Natural killer cell (primary cell): ENCODE measurements around the gene PRSS23. TPM values are rescaled to one million over a fixed set of nuclear protein-coding genes. Genes with fewer than 3 reads are reported as not detected.

Experiments used
- ATAC-seq, 3 donors: fragments of 150-1000 bp in 2 of 3; fragments of 200-7000 bp in 1 of 3; cut with Tn5 transposase; 1 replicate in 1 of 3; 2 replicates in 2 of 3; pipeline ENCODE4 v1.10.0; 2021; ENCODE audit warnings: mild to moderate bottlenecking in 2 of 3, moderate library complexity in 2 of 3
- DNase-seq, 2 donors: peaks; one replicate each; pipeline versions ENCODE4 v3.0.0 to v3.0.0-alpha.2; 2013 to 2021; ENCODE audit warnings: mixed read lengths in 1 of 2
- H3K27ac ChIP-seq: one replicate; pipeline ENCODE4 v1.5.1; 2013; ENCODE audit warnings: mild to moderate bottlenecking, low read length
- H3K27me3 ChIP-seq: one replicate; pipeline ENCODE4 v1.6.1; 2013; ENCODE audit warnings: low read length; ENCODE audit not compliant: control insufficient read depth, insufficient read depth
- H3K36me3 ChIP-seq: one replicate; pipeline ENCODE4 v1.6.1; 2013; ENCODE audit warnings: low read length; ENCODE audit not compliant: control insufficient read depth, insufficient read depth
- H3K4me1 ChIP-seq: one replicate; pipeline ENCODE4 v1.6.1; 2013; ENCODE audit warnings: low read length; ENCODE audit not compliant: control insufficient read depth, insufficient read depth
- H3K4me3 ChIP-seq: one replicate; pipeline ENCODE4 v1.5.1; 2013; ENCODE audit warnings: low read length
- H3K9me3 ChIP-seq: one replicate; pipeline ENCODE4 v1.6.1; 2013; ENCODE audit warnings: low read length; ENCODE audit not compliant: control insufficient read depth, insufficient read depth
- H3K27ac Mint-ChIP-seq, 2 donors: one replicate each; pipeline ENCODE4 v1.8.0; 2022; ENCODE audit warnings: mild to moderate bottlenecking in 2 of 2, mixed read lengths in 2 of 2, moderate library complexity in 1 of 2
- H3K27me3 Mint-ChIP-seq, 2 donors: one replicate each; pipeline ENCODE4 v1.8.0; 2022; ENCODE audit warnings: low read depth in 2 of 2, mixed read lengths in 2 of 2
- H3K36me3 Mint-ChIP-seq: one replicate; pipeline ENCODE4 v1.8.0; 2022; ENCODE audit warnings: mixed read lengths
- H3K4me1 Mint-ChIP-seq, 2 donors: one replicate each; pipeline ENCODE4 v1.8.0; 2022; ENCODE audit warnings: mixed read lengths in 2 of 2
- H3K4me3 Mint-ChIP-seq: one replicate; pipeline ENCODE4 v1.8.0; 2022; ENCODE audit warnings: mild to moderate bottlenecking, moderate library complexity, mixed read lengths
- H3K9me3 Mint-ChIP-seq, 2 donors: one replicate each; pipeline ENCODE4 v1.8.0; 2022; ENCODE audit warnings: mixed read lengths in 2 of 2
- WGBS: methylation state at CpG from one replicate; pipeline ENCODE4 v1.1.7; 2013; ENCODE audit warnings: missing lambda C conversion rate; ENCODE audit not compliant: insufficient coverage; 5-methylcytosine and 5-hydroxymethylcytosine counted together
- intact Hi-C: fragments of 100-400 bp; cut with micrococcal nuclease; formaldehyde crosslinking; loops from one replicate; pipeline ENCODE4 v1.14.2; 2022
- total RNA-seq, 4 donors: library from RNA; stranded (reverse); fragments of 120-200 nt in 1 of 4; gene quantifications; one replicate each; pipeline versions ENCODE4 v1.2.3 to v1.2.4, GENCODE V29; 2013 to 2022
- TF ChIP-seq, protein P1 (sequence below): fragments of 200-600 bp; IDR thresholded peaks from one replicate; pipeline ENCODE4 v1.8.0; 2022; ENCODE audit warnings: antibody characterized with exemption

Gene PRSS23
- total RNA-seq, 3 donors from 2014 or later (not counting 1 experiment from before 2014, with no cell fraction given), result 79.3 to 96.5 (median 84.3) TPM

DNA sequence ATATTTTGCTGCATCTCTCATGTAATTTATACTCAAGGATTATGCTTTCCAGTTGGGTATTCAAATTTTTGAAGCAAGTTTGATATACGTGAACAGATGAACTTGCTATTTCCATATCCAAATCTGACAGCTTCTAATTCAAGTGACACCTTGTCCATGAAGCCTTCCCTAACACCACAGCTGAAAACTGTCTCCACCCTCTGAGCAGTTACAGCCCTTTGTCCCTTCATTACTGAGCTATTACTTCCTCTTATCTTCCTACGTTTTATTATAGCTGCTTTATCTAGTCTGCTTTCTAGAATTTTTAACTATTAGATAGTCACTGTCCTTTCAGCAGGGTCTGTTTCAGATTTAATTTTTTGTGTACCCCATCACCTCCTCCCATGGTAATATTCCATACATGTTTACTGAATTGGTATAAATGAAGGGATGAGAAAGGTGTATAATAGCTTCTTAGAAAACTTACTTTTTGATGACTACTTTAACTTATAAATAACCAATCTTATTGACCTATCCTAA lies 13.3 kb upstream of the PRSS23 start:
- Histone ChIP-seq H3K36me3 (no peaks in the 10 kb centered on the region), H3K9me3 (no peaks in the 10 kb centered on the region), H3K4me1 (no peaks in the 10 kb centered on the region), H3K27ac (no peak overlapping the region), H3K4me3 (no peak overlapping the region), H3K27me3 (no peaks in the 10 kb centered on the region)
- peaks cover 8 to 19% of the 10 kb centered on the region in 2 donors for H3K27me3 Mint-ChIP-seq
- DNase-seq (no peak), ATAC-seq (no peak)
- no peaks in the 10 kb centered on the region for H3K4me1 Mint-ChIP-seq
- no peaks in the 10 kb centered on the region for H3K9me3 Mint-ChIP-seq
- no peak overlapping the region for H3K27ac Mint-ChIP-seq
- H3K4me3 Mint-ChIP-seq, result no peak overlapping the region
- intact Hi-C loops, result no loop called here
- 75% methylated on average over 2 of the region's 2 CpGs for WGBS
- H3K36me3 Mint-ChIP-seq, result no peaks in the 10 kb centered on the region
- TF ChIP-seq, protein P1, sequence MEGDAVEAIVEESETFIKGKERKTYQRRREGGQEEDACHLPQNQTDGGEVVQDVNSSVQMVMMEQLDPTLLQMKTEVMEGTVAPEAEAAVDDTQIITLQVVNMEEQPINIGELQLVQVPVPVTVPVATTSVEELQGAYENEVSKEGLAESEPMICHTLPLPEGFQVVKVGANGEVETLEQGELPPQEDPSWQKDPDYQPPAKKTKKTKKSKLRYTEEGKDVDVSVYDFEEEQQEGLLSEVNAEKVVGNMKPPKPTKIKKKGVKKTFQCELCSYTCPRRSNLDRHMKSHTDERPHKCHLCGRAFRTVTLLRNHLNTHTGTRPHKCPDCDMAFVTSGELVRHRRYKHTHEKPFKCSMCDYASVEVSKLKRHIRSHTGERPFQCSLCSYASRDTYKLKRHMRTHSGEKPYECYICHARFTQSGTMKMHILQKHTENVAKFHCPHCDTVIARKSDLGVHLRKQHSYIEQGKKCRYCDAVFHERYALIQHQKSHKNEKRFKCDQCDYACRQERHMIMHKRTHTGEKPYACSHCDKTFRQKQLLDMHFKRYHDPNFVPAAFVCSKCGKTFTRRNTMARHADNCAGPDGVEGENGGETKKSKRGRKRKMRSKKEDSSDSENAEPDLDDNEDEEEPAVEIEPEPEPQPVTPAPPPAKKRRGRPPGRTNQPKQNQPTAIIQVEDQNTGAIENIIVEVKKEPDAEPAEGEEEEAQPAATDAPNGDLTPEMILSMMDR, result no peak

DNA sequence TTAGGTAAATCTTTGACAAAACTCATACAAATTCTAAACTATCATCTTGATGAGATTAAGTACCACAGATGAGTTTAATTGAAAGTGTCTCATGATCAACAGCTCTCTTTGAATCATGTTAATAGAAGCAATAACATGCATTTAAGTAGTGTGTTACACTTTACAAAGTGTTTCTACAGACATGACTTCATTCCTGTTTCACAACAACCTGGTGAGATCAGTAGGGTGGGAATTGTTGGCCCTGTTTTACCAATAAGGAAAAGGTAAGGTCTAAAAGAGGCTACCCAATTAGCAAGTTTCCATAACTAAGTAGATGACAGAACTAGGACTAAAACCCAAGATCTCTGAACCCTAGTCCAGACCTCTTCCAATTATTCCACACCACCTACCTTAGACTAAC lies 12.7 kb upstream of the PRSS23 start:
- Histone ChIP-seq H3K4me1 (no peaks in the 10 kb centered on the region), H3K4me3 (no peak overlapping the region), H3K9me3 (no peaks in the 10 kb centered on the region), H3K27me3 (peaks cover 2% of the 10 kb centered on the region), H3K36me3 (no peaks in the 10 kb centered on the region), H3K27ac (no peak overlapping the region)
- DNase-seq, result no peak
- no peak for ATAC-seq
- TF ChIP-seq, protein P1, result no peak
- intact Hi-C loops, result no loop called here
- no peak overlapping the region for H3K4me3 Mint-ChIP-seq
- no peak overlapping the region for H3K27ac Mint-ChIP-seq
- H3K36me3 Mint-ChIP-seq, result no peaks in the 10 kb centered on the region
- H3K27me3 Mint-ChIP-seq, result peaks cover 12 to 19% of the 10 kb centered on the region in 2 donors
- no peaks in the 10 kb centered on the region for H3K9me3 Mint-ChIP-seq
- no peaks in the 10 kb centered on the region for H3K4me1 Mint-ChIP-seq

DNA sequence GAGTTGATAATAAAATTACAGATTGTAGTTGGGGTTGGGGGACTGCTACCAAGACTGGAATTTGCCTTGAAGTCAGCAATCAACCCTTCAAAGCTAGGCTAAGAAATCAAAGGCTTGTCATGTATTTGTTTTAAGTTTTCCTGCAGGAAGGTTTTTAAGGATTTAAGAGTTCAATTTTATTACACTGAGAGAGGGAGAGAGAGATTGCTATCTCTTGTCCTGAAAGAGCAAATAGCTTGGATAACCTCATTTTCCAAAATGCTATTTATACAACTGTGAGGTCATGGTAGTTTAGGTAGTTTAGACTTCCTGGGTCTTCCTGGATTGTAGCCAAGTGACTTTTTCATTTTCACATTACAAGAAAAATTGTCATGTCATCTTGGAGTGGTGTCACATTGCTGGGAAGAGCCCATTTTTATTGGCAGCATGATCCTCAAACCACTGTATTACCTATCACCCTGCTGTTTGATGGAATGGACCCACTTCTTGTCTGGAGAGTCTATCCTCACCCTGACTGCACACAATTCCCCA lies 10.1 kb upstream of the PRSS23 start:
- H3K27ac ChIP-seq, result no peak overlapping the region
- H3K4me1 ChIP-seq, result no peaks in the 10 kb centered on the region
- H3K27ac Mint-ChIP-seq, result no peak overlapping the region
- no peaks in the 10 kb centered on the region for H3K9me3 ChIP-seq
- DNase-seq (no peak), ATAC-seq (no peak)
- H3K27me3 Mint-ChIP-seq, result peaks cover 14 to 19% of the 10 kb centered on the region in 2 donors
- H3K27me3 ChIP-seq, result peaks cover 4% of the 10 kb centered on the region
- intact Hi-C loops, result no loop called here
- H3K36me3 Mint-ChIP-seq, result no peaks in the 10 kb centered on the region
- H3K4me3 Mint-ChIP-seq, result no peak overlapping the region
- H3K9me3 Mint-ChIP-seq, result no peaks in the 10 kb centered on the region
- no peaks in the 10 kb centered on the region for H3K36me3 ChIP-seq
- H3K4me3 ChIP-seq, result no peak overlapping the region
- H3K4me1 Mint-ChIP-seq, result no peaks in the 10 kb centered on the region
- TF ChIP-seq, protein P1, result no peak
